Measurements from ENCODE around the gene SHMT1.
"Not testable (repeated sequence)": the region's sequence is repeated elsewhere in the genome, so short reads cannot be mapped to it uniquely, and the experiment has no call there.

The SHMT1 gene

GRCh38 chr17:18377437-18378204, 14.3 kb upstream of the SHMT1 start, which contains the start of gene EVPLL:
EVPLL (plus strand) TSS chr17:18377778; CDS start chr17:18380938, 3,160 bp downstream.
- no peak for DNase-seq

DNA sequence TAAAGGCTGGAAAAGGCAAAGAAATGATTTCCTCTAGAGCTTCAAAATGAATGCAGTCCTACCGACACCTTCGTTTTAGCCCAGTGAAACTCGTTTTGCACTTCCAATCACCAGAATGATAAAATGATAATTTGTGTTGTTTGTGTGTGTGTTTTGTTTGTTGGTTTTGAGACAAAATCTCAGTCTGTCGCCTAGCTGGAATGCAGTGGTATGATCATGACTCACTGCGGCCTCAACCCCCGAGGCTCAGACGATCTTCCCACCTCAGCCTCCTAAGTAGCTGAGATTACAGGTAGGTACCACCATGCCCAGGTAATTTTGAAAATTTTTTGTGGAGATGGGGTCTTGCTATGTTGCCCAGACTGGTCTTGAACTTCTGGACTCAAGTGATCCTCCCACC, 10.9 kb upstream of the SHMT1 start:
- DNase-seq, result no peak

- not testable (repeated sequence) for DNase-seq
Measured at GRCh38 chr17:18373181-18373580, 9.8 kb upstream of the SHMT1 start.

DNA sequence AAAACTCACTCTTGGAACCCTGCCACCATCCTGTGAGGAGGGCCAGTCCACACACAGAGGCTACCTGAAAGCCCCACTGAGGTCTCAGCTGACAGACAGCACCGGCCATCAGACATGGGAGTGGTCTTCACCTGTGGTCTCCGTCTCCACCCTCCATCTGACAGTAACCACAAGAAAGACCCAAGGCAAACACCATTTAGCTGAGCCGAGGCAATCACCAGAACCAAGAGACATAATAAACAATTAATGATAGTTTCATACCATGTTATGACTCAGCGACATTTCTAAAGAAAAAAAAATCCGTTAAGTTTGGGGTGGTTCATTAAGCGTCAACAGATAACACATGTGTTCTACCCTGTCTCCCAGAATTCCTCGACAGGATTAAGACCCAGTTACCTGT, 8.1 kb upstream of the SHMT1 start:
- no peak for DNase-seq

- no peak for DNase-seq
Measured at GRCh38 chr17:18370761-18371160, 7.4 kb upstream of the SHMT1 start.

DNA sequence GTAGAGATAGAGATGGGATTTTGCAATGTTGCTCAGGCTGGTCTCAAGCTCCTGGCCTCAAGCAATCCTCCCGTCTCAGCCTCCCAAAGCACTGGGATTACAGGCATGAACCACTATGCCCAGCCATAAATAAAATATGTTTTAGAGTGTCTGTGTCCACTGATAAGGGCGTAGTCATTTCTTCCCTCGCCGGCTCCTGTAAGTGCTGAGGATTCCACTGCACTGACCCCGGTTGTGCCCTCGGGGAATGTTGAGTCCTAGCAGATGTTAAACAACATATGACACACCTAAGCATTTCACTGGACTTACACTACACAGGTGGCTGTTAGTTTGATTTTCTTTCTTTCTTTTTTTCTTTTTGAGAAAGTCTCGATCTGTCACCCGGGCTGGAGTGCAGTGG, 5.6 kb upstream of the SHMT1 start:
- DNase-seq, result no peak

DNA sequence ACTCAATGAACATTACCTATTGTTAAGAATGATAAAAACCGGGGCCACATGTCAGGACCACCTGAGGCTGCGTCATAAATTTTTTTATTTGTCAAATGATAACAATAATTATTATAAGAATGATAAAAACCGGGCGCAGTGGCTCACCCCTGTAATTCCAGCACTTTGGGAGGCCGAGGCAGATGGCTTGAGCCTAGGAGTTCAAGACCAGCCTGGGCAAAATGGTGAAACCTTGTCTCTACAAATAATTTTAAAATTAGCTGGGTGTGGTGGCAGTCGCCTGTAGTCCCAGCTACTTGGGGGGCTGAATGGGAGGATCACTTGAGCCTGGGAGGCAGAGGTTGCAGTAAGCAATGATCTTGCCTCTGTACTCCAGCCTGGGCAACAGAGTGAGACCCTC, 816 bp upstream of the SHMT1 start:
- DNase-seq, result no peak

GRCh38 chr17:18362698-18363100, 651 bp downstream of the SHMT1 start:
- DNase-seq, result no peak

- DNase-seq, result no peak
Measured at GRCh38 chr17:18361837-18362697, 1.3 kb downstream of the SHMT1 start.

DNA sequence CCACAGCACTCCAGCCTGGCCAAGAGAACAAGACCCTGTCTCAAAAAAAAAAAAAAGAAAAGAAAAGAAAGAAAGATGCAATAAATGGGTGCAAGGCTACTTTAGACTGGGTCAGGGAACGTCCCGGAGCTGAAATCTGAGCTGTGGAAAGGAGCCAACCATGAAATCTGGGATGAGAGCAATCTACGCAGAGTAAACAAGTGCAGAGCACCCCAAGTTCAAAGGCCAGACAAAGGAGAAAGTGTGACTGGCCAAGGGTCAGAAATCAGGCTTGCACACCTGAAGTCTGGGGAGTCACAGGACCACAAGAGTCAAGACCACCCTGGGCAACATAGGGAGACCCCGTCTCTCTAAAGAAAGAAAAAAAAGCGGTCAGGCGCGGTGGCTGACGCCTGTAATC, 2.8 kb downstream of the SHMT1 start:
- DNase-seq, result no peak

- no peak for DNase-seq
Measured at GRCh38 chr17:18356624-18357023, 6.7 kb downstream of the SHMT1 start.

DNA sequence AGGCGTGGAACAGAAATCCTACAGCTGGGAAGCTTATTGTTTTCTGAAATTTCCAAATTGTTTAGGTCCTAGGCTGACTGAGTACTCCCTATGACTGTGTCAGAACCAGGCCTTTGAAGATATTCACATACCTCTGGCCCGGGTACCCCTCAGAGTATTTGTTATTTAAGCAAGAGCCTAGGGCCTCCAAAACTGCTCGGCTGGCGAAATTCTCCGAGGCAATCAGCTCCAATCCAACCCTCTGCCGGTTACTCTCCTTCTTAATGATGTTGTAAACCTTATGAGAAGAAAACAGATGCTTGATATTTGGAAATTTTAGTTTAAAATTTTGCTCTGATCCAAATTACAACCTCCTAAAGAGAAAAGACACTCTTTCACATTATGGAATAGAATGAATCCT, 9.8 kb downstream of the SHMT1 start:
- no peak for DNase-seq

- DNase-seq, result no peak
Measured at GRCh38 chr17:18344021-18344420, 19.3 kb downstream of the SHMT1 start.

GRCh38 chr17:18339933-18340332, 23.4 kb downstream of the SHMT1 start:
- no peak for DNase-seq

DNA sequence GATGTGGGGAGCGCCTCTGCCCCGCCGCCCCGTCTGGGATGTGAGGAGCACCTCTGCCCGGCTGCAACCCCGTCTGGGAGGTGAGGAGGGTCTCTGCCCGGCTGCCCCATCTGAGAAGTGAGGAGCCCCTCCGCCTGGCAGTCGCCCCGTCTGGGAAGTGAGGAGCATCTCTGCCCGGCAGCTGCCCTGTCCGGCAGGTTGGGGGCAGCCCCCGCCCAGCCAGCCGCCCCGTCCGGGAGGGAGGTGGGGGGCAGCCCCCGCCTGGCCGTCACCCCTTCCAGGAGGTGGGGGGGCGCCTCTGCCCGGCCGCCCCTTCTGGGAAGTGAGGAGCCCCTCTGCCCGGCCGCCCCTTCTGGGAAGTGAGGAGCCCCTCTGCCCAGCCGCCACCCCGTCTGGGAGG, 25.2 kb downstream of the SHMT1 start:
- not testable (repeated sequence) for DNase-seq

DNA sequence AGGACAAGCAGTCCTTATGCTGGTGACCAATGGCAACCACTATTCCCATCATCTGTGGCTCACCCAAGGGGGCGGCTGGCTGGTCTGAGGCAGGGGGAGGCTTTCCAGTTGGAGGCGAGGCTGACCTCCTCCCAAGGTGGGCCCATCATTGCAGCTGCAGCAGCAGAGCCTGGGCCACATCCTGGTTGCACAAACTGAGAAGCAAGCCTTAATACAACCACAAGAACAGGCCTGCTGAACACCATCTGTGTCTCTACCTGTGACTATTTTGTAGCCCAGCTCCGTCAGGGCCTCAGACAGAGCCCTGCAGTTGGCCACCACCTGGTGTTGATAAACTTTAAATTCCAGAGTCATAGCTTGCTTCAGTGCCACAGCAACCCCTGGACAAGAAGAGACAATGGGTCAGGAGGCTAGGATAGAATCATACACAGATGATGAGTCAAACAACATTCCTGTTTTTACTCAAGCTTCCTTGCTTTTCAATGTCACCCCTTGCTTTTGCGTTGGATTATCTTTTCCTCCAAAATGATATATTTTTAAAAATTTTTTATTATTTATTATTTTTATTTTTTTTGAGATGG, 30.4 kb downstream of the SHMT1 start:
- no peak for DNase-seq

DNA sequence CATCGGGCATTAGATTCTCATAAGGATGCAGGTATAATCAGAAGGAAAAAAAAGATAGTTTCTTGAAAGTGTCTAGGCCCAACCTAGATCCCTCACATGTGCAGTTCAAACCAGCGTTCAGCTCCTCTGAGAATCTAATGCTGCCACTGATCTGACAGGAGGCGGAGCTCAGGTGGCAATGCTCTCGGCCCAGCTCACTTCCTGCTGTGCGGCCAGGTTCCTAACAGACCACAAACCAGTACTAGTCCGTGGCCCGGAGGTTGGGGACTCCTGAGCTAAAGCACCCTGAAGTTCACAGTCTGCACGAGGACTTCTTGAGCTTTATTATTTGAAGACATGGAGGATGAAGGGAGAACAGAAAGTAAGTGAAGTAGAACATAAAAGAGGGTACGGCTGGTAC, 31.5 kb downstream of the SHMT1 start:
- no peak for DNase-seq

DNA sequence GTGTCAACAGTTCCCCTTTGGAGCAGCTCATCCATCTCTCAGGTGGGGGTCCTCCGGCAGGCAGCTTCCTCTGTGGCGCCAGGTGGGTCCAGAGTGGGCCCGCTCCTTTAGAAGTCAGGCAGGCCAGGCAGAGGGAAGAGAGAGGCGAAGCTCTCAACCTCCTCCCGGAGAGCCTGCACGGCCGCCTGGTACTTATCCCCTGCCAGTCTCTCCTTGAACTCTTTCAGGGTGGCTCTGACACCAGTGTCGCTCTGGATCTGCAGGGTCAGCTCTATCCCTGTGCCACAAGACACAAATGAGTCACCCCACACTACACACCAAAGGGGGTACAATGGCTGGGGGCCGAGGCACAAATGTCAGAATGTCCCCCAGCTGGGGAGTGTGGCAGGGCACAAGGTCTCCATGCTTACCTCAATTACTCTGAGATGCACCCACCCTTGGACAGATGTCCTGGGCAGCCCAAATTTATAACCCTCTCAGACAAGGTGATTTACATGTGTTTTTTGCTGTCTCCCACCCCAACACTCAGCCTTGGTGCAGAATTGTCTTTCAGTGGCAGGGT, 34.6 kb downstream of the SHMT1 start:
- no peak for DNase-seq

GRCh38 chr17:18327556-18327955, 35.8 kb downstream of the SHMT1 start:
- no peak for DNase-seq

- DNase-seq, result no peak
Measured at GRCh38 chr17:18327093-18327492, 36.3 kb downstream of the SHMT1 start.

GRCh38 chr17:18326572-18326971, 36.8 kb downstream of the SHMT1 start:
- DNase-seq, result no peak

- no peak for DNase-seq
Measured at GRCh38 chr17:18326039-18326438, 37.3 kb downstream of the SHMT1 start.

Data from NCI-H187 treated with DMSO at 0.1 percent for 48 hours (cell line).